CD4-positive, alpha-beta T cell treated with Interleukin-4 for 4 hours (primary cell): ENCODE results near the gene HS3ST4.

Experiments
- DNase-seq: peaks from one replicate; pipeline ENCODE4 v3.0.0-alpha.2; 2020

HS3ST4 gene

DNA sequence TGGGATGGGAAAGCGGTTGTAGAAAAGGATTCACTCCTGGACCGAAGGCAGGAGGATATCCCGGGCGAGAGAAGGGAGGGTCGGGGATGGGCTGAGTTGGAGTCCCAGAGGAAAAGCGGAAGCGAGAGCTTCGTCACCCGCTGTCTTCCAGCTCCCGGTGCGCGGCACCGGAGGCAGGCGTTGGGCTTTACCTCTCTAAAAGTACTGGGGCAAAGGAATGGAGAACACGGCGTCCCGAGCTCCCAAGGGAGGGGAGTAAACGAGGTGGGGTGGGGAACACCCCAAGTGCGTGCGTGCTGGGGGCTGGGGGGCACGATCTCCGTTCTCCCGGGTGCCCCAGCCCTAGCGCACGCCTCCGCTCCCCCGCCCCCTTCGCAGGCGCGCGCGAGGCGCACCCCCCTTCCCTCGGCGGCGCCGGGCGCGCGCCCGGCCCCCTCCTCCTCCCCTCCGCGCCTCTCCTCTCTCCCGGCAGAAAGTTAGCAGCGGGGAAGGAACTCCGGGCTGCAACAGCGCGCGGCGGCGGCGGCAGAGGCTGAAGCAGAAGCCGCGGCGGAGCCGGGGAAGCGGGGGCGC lies at the start of gene HS3ST4:
HS3ST4 (plus strand) TSS at position 441 of the 573 bp plus-strand sequence.
- DNase-seq, result no peak

DNA sequence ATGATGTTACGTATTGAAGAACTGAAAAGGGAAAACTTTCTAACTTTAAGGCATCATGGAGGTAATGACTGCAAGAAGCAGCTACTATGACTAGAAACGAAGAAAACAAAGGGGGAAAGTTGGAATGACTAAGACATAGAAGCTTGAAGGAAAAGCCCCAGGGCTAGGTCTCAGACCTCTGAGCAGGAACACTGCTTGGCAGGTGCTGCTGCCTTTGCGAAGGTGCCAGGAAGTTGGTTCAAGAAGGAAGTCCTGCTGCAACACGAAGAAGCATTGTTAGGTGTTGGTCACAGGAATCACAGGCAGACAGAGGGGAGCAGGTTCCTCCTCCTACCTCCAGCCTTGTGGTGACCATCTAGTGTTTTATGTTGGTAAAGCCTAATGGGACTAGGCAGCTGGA lies 48.1 kb upstream of the HS3ST4 start:
- DNase-seq, result no peak

DNA sequence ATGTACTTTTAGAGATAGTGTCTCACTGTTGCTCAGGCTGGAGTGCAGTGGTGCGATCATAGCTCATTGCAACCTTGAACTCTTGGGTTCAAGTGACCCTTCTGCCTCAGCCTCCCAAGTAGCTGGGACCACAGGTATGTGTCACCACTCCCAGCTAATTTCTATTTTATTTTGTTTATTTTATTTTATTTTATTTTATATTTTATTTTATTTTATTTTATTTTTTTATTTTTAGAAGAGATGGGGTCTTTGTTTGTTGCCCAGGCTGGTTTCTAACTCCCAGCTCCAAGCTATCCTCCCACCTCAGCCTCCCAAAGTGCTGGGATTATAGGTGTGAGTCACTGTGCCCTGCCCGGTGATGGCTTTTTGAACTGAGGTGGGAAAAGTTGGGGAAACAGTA lies 35.1 kb upstream of the HS3ST4 start:
- no peak for DNase-seq

DNA sequence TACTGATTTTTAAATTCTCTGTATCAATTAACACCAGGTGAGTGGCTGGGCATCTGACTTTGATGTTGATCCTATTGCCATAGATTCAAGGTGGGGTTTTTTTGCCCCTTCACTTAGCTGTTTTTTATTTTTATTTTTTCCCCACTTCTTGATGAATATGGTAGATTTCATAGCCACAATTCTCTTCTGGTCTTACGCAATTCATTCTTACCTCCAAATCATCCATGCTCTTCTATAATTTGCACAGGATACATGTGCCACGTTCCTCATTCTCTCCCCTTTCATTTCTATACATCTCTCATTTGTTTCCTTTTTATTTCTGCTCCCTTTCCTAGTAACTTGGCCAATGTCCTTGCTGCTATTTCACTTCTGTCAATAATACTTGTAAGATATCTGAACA lies 14.9 kb upstream of the HS3ST4 start:
- DNase-seq, result no peak

DNA sequence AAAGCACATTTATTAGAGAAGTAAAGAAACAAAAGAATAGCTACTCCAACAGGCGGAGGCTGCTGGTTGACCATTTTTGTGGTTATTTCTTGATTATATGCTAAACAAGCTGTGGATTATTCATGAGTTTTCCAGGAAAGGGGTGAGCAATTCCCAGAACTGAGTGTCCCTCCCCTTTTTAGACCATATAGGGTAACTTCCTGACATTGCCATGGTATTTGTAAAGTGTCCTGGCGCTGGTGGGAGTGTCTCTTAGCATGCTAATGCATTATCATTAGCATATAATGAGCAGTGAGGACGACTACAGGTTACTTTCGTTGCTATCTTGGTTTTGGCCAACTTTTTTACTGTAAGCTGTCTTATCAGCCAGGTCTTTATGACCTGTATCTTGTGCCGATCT lies 12.2 kb upstream of the HS3ST4 start:
- DNase-seq, result no peak

DNA sequence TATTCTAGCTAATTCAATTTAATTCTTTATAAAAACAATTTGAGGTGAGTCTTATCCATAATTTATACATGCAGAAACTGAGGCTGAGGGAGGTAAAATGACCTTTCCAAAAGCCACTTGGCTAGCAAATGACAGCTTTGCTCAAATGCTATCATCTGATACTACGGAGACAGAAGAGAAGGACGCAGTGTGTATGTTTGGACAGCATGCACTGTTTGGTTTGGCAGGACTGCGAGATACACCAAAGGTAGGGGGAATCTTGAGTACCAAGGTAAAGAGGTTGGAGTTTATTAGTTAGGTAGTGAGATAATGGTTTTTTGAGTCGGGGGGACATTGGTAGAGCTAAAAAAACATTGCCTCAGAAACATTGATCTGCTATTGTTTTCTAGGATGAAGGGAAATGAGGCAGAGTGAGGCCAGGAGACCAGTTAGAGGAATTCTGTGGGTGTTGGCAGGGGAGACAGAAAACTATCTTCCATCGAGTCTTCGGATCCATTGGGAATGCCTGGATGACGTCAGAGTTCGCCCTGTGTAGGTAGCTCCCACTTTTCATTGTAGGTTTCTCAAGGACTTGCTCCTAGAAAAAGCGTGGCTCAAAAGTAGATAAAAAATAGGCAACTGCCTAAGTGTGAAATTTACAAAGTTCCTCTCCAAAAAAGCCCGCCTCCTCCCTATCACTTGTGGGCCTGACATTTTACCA lies 2.5 kb upstream of the HS3ST4 start:
- no peak for DNase-seq

DNA sequence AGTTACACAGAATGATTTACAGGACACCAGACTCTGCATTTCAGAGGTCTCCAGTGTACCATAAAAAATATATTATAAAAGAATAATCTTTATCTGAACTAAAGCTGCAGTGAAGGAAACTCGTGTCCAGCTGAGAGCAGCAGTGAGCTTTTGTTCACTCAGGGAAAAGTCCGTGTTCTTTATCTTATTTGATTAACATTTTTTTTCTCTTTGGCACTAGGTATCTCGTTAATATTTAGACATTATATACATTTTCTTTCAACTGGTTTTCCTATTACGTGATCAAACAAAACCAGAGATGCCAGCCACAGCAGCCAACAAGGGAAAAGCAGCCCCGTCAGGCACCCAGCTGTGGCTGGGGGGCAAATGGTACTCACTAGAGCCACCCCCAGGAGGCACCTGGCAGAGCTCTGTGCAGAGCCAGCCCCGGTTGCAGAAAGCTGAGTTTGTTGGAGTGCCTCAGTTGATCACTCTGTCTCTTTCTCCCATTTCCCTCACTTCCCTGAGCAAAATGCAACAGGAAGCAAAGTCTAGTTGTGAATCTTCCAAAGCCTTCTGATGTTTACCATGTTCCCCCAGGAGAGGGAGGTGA lies 1.1 kb upstream of the HS3ST4 start:
- no peak for DNase-seq

DNA sequence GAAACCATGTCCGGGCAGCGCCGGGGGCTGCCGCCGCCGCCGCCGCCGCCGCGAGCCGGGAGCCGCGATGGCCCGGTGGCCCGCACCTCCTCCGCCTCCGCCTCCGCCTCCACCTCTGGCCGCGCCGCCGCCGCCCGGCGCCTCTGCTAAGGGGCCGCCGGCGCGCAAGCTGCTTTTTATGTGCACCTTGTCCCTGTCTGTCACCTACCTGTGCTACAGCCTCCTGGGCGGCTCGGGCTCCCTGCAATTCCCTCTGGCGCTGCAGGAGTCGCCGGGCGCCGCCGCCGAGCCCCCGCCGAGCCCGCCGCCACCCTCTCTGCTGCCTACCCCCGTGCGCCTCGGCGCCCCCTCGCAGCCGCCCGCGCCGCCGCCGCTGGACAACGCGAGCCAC lies 587 bp downstream of the HS3ST4 start:
- DNase-seq, result no peak

DNA sequence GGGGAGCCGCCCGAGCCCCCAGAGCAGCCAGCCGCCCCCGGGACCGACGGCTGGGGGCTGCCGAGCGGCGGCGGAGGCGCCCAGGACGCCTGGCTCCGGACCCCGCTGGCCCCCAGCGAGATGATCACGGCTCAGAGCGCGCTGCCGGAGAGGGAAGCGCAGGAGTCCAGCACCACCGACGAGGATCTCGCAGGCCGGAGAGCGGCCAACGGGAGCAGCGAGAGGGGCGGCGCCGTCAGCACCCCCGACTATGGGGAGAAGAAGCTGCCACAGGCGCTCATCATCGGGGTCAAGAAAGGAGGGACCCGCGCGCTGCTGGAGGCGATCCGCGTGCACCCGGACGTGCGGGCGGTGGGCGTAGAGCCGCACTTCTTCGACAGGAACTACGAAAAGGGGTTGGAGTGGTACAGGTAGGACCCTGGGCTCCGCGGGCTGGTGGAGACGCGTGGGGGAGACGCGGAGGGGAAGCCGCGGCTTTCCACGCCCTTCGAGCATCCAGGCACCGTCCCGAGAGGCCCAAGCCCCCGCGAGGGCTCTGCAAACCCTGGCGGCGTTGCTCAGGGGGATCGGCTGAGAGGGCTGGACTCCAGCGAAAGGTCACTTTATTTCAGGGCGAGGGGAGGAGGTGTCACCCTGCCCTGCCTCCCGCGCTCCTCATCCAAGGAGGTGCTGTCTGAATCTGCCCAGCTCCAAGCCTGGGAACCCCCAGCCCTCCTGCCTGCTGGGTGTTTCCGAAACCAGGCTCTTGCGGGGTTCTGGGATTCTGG lies 1.2 kb downstream of the HS3ST4 start:
- DNase-seq, result no peak

DNA sequence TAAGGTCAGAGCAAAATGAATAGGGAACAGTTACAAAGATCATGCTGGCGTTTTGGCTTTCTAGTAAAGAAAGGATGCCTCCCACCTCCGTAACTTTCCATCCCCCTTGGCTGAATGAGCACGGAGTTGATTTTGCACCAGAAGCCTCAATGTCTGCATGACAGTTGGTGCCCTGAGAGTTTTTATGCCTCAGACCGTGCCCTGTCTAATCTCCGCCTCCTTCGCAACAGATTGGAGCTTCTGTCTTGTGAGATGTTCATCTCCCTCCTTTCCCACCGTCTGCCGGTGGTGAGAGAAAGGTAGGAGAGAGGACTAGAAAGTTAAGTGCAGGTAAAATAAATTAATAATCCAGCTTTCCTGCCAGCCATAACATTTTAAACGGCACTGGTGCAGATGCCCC lies 1.9 kb downstream of the HS3ST4 start:
- DNase-seq, result no peak

DNA sequence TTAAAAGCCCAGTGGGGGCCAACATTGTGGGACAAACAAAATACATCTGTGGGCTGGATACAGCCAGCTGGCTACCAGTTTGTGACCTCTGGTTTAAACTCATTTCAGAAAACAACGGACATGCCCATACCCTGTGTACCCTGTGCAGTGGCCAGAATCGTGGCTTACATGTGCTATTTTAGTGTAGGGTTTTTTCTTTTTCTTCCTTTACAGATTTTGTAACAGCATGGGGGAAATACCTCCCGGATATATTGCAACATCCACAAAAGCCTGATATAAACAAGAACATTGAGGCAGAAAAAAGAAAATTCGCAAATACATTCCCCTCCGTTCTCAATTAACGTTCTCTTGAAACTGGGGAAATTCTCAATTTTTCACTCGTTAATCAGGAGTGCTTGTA lies 7.3 kb downstream of the HS3ST4 start:
- no peak for DNase-seq

DNA sequence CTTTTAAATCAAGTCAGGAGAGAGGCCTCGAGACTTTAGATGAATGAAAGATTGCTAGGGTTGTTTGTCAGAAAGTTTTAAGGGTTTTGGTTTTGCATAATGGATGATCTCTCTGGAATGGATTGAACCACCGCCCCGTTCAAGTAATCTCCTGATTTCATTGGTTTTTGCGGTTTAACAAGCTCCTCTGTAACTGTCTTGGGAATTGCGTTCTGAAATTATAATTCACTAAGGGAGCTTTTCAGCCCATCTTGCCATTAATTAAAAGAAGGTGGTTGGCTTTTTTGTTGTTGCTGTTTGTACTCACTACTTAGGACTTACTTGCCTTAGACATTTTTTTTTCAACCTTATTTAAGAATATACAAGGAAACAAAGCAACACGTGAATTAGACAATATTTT lies 8.8 kb downstream of the HS3ST4 start:
- DNase-seq, result no peak

DNA sequence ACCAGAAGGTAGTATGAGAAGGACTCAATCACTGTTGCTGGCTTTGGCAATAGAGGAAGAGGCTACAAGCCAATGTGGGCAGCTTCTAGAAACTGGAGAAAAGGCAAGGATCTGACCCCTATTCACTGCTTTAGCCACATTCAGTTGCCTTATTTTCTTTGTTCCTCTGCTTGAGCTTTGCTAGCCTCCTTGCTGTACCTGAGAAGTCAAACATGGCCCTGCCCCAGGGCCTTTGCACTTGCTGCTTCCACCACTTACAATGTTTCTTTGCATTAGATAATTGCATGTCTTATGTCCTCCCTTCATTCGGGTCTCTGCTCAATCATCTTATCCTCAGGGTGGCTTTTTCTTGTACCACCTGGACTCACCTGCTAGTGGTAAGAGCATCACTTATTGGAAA lies 15.8 kb downstream of the HS3ST4 start:
- no peak for DNase-seq

DNA sequence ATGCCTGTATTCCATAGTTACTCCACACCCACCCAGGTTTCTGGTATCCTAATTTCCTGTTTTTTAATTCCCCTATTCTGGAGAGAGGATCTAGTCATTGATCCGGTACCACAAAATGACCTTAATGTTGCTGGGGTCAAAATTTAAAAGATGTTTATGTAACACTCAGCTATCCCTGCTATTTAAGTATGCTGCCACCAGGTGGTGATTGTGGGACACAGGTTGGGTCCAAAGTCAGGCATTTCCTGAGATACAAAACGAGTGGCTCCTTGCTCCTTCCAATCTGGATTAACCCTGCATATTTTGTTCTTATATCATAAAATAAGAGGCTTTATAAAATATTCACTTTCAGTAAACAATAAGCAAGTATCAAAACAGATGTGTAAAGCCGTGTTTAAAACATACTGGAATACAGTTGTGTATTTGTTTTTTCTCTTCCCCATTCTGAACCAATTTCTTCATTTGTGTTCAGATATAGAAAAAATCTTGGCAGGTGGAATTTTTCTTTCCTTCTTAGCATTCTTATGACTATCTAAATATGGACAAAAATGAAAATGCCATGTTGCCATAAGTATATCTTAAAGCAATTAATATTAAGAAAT lies 16.3 kb downstream of the HS3ST4 start:
- no peak for DNase-seq

DNA sequence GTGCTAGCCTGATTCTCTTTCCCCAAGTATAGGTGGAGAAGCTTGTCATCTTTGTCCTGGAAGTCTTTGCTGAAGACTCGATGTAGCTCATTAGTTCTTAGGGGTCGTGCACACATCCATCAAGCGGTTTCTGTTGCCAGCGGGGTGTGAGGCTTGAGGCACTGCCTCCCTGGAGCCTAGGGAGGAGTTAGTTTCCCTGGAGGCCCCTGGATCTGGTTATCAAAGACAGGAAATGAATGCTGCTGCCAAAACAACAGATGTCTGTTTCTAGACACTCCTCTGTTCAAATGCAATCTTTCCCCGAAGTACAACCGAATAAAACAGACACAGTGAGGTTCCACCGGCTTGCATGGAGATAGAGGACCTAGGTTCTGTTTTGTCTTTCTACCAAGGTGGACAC lies 17.5 kb downstream of the HS3ST4 start:
- DNase-seq, result no peak

DNA sequence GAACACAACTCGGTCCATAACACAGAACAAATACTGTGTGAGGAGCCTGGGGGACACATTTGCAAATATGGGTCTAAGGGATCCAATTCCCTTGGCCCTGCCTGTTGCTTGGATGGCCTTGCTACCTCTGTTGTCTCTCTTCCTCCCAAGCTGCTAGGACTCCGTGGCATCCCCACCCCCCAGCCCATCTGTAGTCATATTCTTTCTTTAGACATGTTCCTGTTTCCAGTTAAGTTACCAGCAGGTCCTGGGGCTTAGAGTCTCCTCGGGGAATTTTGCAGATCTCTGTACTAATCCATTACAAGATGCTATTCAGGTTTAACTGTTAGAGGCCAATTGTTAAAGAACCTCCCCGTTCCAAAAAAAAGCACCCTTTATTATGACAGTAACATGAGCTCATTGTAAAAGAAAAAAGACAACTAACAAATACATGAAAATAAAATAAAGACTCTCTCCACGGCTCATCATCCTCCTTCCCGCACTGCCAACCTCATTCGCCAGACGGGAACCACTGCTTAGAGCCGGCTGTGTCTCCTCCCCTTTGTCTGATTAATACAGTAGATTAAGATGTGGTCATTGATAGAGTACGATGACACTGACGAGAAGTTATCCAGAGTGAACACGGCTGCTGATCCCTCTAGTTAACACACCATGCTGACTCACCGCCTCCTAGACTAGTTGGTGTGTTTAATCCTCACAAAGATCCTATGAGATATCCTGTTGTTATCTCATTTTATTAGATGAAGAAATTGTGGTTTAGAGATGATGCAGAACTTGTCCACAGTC lies 22.2 kb downstream of the HS3ST4 start:
- no peak for DNase-seq

DNA sequence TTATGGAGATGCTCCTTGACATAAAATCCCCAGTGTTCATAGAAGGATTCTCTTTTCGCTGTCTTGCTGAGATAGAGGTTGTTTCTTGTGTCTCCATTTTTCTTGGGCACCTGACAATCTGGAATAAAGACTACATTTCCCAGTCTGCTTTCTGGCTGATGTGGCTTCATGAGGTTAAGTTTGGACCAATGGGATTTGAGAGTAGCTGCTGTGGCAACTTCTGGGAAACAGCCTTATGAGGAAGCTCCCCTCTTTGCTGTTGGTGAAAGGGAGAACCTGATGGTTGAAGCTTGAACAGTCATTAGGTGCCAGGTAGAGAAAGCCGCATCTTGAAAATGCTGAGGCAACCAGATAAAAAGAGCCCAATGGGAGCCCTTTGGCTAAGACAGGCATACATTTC lies 24.4 kb downstream of the HS3ST4 start:
- no peak for DNase-seq

DNA sequence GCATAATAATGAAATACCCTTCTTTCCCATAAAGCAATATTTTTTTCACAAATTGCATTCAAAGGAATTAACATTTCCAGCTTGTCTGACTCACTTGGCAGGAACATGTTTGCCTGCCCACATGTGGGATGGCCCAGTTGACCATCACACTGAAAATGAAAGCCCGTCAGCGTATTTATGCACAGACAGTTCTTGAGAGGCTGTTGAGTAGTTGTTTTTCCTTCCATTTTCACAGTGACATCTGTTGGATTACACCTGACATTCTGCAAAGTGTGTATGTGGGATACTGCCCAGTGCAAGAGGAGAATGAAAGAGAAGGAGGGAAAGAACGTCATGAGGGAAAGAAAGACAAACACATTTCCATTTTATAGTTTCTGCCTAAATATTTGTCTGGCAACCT lies 29.7 kb downstream of the HS3ST4 start:
- DNase-seq, result no peak

DNA sequence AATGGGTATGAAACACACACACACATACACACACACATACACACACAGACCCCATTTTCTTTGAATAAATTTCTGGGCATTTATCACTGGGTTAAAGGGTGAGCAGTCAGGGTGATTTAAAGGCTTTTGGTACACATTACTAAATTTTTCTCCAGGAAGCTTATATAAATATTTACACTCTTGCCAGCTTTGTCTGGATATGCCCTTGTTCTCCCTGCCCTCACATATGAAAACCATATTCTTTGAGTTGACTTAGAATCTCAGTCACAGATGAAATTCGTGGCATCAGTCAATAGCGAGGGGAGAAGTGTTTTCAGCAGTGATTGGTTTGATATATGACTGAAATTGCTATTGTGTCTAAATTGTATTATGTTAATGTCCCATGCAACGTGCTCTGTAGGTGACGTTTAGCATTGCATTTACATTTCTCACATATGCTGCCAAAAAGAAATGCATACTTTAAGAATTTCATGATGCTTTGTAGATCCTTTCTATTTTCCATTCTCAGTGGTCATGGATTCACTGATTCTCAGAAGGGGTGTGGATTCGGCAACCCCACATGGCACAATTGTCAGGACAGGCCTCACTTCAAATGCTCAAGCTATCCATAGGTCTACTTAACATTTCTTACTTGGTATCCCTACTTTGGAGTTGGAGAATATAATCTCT lies 34.8 kb downstream of the HS3ST4 start:
- DNase-seq, result no peak

DNA sequence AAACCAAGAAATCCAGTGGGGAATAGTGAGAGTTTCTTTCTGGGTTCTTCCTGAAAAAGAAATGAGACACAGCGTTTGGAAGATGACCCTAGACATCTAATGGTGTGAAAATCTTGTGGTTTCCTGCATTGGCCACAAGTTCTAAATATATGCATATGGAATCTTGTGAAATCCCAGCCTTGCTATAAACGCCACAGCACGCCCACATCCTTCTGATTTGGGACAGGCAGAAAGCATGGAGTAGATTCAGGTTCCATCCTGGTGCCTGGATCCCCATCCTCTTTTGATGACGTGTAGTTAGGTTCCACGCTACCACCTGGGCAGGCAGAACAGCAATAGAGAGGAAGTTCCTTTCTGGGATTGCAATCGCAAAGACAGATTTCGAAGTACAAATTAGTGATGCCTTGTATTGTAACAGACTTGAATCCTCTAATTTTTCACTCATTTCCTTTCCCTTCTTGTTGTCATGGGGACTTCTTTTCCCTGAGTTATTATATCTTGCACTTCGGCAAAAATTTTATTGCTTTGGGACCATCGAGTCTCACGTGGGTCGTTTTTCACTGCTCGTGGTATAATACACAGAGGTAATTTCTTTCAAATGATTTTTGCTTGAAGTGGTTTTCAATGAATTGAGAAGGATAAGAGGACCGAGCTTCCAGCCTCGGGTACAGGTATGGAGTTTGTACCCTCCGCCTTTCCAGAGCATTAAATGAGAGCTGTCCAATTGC lies 37.6 kb downstream of the HS3ST4 start:
- no peak for DNase-seq

DNA sequence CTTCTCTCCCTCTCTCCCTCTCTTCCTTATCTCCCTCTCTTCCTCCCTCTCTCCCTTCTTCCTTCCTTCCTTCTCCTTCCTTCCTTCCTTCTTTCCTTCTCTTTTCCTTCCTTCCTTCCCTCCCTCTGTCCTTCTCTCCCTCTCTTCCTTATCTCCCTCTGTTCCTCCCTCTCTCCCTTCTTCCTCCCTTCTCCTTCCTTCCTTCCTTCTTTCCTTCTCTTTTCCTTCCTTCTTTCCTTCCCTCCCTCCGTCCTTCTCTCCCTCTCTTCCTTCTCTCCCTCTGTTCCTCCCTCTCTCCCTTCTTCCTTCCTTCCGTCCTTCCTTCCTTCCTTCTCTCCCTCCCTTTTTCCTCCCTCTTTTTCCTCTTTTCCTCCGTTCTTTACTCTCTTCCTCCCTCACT lies 38.6 kb downstream of the HS3ST4 start:
- DNase-seq, result no peak
